ENCODE results near the gene ERN1. TPM values are rescaled to one million over a fixed set of nuclear protein-coding genes. Genes with fewer than 3 reads are reported as not detected.

The ERN1 gene
- polyA plus RNA-seq, 1 donor from 2014 or later: 2.3 TPM

DNA sequence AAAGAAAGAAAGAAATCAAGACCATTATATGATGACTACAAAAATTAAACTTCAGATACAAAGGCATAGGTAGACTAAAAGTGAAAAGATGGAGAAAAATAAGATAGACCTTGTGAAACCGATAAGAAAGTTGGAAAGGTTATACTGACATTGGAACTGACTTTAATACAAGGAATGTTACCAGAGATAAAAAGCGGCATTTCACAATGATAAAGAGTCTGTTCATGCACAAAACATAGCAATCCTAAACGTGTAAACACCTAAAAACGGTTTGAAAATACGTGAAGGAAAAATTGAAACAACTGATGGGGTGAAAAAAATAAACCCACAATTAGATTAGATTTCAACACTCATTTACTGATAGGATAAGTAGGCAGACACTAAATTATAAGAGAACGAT lies 9.6 kb upstream of the ERN1 start:
- Histone ChIP-seq H3K4me3 (ENCODE audit: low read length) (no peak overlapping the region), H3K9me2 (ENCODE audit: insufficient read depth, low read length) (no peaks in the 10 kb centered on the region), H3K4me2 (ENCODE audit: low read length) (no peak overlapping the region), H3F3A (ENCODE audit: insufficient read depth, low read length, poor library complexity, severe bottlenecking) (no peaks in the 10 kb centered on the region), H3K9me3 (ENCODE audit: low read length) (no peaks in the 10 kb centered on the region), H3K27me3 (ENCODE audit: insufficient read depth, low read depth, low read length) (no peaks in the 10 kb centered on the region), H4K20me1 (ENCODE audit: insufficient read depth) (no peaks in the 10 kb centered on the region), H3K27ac (ENCODE audit: low read length) (no peak overlapping the region), H2AFZ (ENCODE audit: low read depth, low read length) (no peak overlapping the region), H3K79me2 (replicated peaks; ENCODE audit: insufficient read depth, low read length) (no peaks in the 10 kb centered on the region), H3K36me3 (ENCODE audit: insufficient read depth, low read length) (no peaks in the 10 kb centered on the region), H3K9ac (ENCODE audit: low read length) (no peak overlapping the region)
- TF ChIP-seq, protein P1, sequence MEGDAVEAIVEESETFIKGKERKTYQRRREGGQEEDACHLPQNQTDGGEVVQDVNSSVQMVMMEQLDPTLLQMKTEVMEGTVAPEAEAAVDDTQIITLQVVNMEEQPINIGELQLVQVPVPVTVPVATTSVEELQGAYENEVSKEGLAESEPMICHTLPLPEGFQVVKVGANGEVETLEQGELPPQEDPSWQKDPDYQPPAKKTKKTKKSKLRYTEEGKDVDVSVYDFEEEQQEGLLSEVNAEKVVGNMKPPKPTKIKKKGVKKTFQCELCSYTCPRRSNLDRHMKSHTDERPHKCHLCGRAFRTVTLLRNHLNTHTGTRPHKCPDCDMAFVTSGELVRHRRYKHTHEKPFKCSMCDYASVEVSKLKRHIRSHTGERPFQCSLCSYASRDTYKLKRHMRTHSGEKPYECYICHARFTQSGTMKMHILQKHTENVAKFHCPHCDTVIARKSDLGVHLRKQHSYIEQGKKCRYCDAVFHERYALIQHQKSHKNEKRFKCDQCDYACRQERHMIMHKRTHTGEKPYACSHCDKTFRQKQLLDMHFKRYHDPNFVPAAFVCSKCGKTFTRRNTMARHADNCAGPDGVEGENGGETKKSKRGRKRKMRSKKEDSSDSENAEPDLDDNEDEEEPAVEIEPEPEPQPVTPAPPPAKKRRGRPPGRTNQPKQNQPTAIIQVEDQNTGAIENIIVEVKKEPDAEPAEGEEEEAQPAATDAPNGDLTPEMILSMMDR (IDR thresholded peaks at IDR 0.05; ENCODE audit: poor library complexity, severe bottlenecking): no peak
- TF ChIP-seq POLR2AphosphoS5 (IDR thresholded peaks at IDR 0.05): no peak
- TF ChIP-seq EP300 (conservative IDR thresholded peaks at IDR 0.05; ENCODE audit: poor library complexity, severe bottlenecking): no peak
- TF ChIP-seq, protein P2, sequence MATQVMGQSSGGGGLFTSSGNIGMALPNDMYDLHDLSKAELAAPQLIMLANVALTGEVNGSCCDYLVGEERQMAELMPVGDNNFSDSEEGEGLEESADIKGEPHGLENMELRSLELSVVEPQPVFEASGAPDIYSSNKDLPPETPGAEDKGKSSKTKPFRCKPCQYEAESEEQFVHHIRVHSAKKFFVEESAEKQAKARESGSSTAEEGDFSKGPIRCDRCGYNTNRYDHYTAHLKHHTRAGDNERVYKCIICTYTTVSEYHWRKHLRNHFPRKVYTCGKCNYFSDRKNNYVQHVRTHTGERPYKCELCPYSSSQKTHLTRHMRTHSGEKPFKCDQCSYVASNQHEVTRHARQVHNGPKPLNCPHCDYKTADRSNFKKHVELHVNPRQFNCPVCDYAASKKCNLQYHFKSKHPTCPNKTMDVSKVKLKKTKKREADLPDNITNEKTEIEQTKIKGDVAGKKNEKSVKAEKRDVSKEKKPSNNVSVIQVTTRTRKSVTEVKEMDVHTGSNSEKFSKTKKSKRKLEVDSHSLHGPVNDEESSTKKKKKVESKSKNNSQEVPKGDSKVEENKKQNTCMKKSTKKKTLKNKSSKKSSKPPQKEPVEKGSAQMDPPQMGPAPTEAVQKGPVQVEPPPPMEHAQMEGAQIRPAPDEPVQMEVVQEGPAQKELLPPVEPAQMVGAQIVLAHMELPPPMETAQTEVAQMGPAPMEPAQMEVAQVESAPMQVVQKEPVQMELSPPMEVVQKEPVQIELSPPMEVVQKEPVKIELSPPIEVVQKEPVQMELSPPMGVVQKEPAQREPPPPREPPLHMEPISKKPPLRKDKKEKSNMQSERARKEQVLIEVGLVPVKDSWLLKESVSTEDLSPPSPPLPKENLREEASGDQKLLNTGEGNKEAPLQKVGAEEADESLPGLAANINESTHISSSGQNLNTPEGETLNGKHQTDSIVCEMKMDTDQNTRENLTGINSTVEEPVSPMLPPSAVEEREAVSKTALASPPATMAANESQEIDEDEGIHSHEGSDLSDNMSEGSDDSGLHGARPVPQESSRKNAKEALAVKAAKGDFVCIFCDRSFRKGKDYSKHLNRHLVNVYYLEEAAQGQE (IDR thresholded peaks at IDR 0.05; ENCODE audit: borderline replicate concordance): no peak
- no peak for TF ChIP-seq MXI1 (conservative IDR thresholded peaks at IDR 0.05; ENCODE audit: poor library complexity, severe bottlenecking)
- no peak for TF ChIP-seq TAF1 (IDR thresholded peaks at IDR 0.05; ENCODE audit: low read depth)
- no peak for TF ChIP-seq SMC3 (conservative IDR thresholded peaks at IDR 0.05; ENCODE audit: poor library complexity)
- TF ChIP-seq RAD21 (conservative IDR thresholded peaks at IDR 0.05): no peak
- no peak for TF ChIP-seq EZH2 (IDR thresholded peaks at IDR 0.05; ENCODE audit: borderline replicate concordance, insufficient read depth, low read length, poor library complexity, severe bottlenecking)

DNA sequence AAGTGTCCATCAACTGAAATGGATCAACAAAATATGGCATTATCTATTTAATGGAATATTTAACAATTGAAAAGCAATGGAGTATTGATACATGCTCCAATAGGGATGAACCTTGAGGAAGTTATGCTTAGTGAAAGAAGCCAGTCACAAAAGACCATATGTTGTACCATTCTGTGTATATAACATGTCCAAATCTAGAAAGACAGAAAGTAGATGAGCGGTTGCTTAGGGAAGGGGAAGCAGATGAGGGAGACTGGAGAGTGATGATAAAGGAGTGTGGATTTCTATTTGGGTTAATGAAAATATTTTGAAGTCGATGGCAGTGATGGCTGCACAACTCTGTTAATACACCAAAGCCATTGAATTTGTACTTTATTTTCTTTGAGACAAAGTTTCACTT lies 8.5 kb upstream of the ERN1 start:
- Histone ChIP-seq H2AFZ (ENCODE audit: low read depth, low read length) (no peak overlapping the region), H3K27me3 (ENCODE audit: insufficient read depth, low read depth, low read length) (no peaks in the 10 kb centered on the region), H3K9me3 (ENCODE audit: low read length) (no peaks in the 10 kb centered on the region), H3F3A (ENCODE audit: insufficient read depth, low read length, poor library complexity, severe bottlenecking) (no peaks in the 10 kb centered on the region), H3K27ac (ENCODE audit: low read length) (no peak overlapping the region), H3K4me3 (ENCODE audit: low read length) (no peak overlapping the region), H3K36me3 (ENCODE audit: insufficient read depth, low read length) (no peaks in the 10 kb centered on the region), H3K9ac (ENCODE audit: low read length) (no peak overlapping the region), H3K79me2 (replicated peaks; ENCODE audit: insufficient read depth, low read length) (no peaks in the 10 kb centered on the region), H3K9me2 (ENCODE audit: insufficient read depth, low read length) (no peaks in the 10 kb centered on the region), H4K20me1 (ENCODE audit: insufficient read depth) (no peaks in the 10 kb centered on the region), H3K4me2 (ENCODE audit: low read length) (no peak overlapping the region)
- TF ChIP-seq TAF1 (IDR thresholded peaks at IDR 0.05; ENCODE audit: low read depth): no peak
- no peak for TF ChIP-seq EZH2 (IDR thresholded peaks at IDR 0.05; ENCODE audit: borderline replicate concordance, insufficient read depth, low read length, poor library complexity, severe bottlenecking)
- TF ChIP-seq, protein P1 (IDR thresholded peaks at IDR 0.05; ENCODE audit: poor library complexity, severe bottlenecking): no peak
- no peak for TF ChIP-seq RAD21 (conservative IDR thresholded peaks at IDR 0.05)
- TF ChIP-seq POLR2AphosphoS5 (IDR thresholded peaks at IDR 0.05): no peak
- TF ChIP-seq SMC3 (conservative IDR thresholded peaks at IDR 0.05; ENCODE audit: poor library complexity): no peak
- TF ChIP-seq EP300 (conservative IDR thresholded peaks at IDR 0.05; ENCODE audit: poor library complexity, severe bottlenecking): no peak
- no peak for TF ChIP-seq MXI1 (conservative IDR thresholded peaks at IDR 0.05; ENCODE audit: poor library complexity, severe bottlenecking)
- TF ChIP-seq, protein P2 (IDR thresholded peaks at IDR 0.05; ENCODE audit: borderline replicate concordance): no peak

Data from neural cell (in vitro differentiated cells).